GM03348 (cell line): Measurements from ENCODE around the gene TBCE.
"Not testable (repeated sequence)": the region's sequence is repeated elsewhere in the genome, so short reads cannot be mapped to it uniquely, and the experiment has no call there.

ENCODE experiments used
- DNase-seq: peaks from one replicate; pipeline ENCODE4 v3.0.0; 2012; ENCODE audit warnings: low spot score

Gene TBCE

GRCh38 chr1:235351898-235352297, 15.3 kb upstream of the TBCE start:
- no peak for DNase-seq

GRCh38 chr1:235357485-235358373, 9.5 kb upstream of the TBCE start:
- no peak for DNase-seq

- DNase-seq = no peak
Measured at GRCh38 chr1:235358899-235359298, 8.3 kb upstream of the TBCE start.

DNA sequence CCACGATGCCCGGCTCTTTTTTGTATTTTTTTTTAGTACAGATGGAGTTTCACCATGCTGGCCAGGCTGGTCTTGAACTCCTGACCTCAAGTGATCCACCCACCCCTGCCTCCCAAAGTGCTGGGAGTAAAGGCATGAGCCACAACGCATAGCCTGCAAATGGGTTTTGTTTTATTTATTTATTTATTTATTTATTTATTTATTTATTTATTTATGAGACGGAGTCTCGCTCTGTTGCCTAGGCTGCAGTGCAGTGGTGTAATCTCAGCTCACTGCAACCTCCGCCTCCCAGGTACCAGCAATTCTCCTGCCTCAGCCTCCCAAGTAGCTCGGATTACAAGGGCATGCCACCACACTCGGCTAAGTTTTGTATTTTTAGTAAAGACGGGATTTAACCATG, 3.0 kb upstream of the TBCE start:
- DNase-seq = not testable (repeated sequence)

DNA sequence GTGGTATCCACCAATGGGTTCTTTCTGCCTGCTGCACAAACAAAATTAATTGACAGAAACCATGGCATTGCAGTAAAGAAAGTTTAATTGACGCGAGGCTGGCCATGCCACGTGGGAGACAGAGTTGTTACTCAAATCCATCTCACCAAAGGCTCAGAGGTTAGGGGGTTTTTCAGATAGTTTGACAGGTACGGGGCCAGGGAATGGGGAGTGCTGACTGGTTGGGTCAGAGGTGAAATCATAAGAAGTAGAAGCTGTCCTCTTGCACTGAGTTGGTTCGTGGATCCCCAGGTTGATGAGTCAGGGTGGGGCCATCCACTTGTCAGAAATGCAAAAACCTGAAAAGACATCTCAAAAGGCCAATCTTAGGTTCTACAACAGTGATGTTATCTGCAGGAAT, 941 bp upstream of the TBCE start:
- DNase-seq = no peak

- no peak for DNase-seq
Measured at GRCh38 chr1:235368428-235368827, 1.2 kb downstream of the TBCE start.

- no peak for DNase-seq
Measured at GRCh38 chr1:235369802-235370201, 2.6 kb downstream of the TBCE start.

DNA sequence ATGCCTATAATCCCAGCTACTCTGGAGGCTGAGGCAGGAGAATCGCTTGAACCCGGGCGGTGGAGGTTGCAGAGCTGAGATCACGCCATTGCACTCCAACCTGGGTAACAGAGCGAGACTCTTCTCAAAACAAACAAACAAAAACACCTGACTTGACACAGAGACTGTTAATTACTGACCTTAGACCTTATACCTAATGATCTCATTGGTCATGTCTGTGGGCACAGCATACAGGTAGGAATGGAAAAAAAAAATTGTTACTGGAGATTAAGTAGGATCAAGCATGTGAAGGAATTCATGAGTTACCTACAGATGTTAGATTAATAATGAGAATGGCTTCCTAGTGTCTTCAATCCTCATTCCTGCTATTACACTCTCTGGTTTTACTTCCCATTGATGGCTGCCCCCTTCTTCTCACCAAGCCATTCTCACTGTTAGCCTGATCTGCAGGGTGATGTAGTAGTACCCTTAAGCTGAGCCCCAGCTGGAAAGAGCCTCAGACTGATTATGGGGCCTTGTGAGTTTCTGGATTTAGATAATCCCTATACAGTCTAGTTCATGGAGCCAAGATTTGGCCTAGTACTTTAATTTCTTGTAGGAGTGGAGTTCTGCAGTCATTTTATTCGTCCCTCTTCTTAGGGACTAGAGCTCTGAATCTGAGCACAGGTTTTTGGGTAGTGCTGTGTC, 8.8 kb downstream of the TBCE start:
- DNase-seq = no peak

GRCh38 chr1:235378134-235378735, 11.0 kb downstream of the TBCE start:
- DNase-seq = not testable (repeated sequence)

- DNase-seq = not testable (repeated sequence)
Measured at GRCh38 chr1:235381955-235382739, 14.9 kb downstream of the TBCE start.

GRCh38 chr1:235385633-235386032, 18.4 kb downstream of the TBCE start:
- DNase-seq = not testable (repeated sequence)

- no peak for DNase-seq
Measured at GRCh38 chr1:235391874-235392273, 24.6 kb downstream of the TBCE start.

GRCh38 chr1:235397733-235398132, 30.5 kb downstream of the TBCE start:
- DNase-seq = peak; percentile 91

DNA sequence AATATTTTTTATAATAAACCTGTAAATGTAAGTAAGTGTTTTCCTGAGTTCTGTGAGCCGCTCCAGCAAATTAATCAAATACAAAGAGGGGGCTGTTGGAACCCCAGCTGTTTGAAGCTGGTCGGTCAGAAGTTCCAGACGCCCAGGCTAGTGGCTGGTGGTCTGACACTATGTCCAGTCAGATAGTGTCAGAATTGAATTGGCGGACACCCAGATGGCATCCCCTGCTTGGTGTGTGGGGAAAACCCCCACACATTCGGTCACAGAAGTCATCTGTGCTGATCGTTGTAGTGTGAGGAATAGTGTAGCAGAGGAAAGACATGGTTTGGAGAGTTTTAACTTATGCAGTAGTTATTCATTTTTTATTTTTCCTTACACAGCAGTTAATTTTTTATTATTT, 32.4 kb downstream of the TBCE start:
- no peak for DNase-seq

GRCh38 chr1:235401251-235401650, 34.0 kb downstream of the TBCE start:
- DNase-seq = peak; percentile 28

- DNase-seq = no peak
Measured at GRCh38 chr1:235402457-235403200, 35.4 kb downstream of the TBCE start.

GRCh38 chr1:235403593-235403992, 36.4 kb downstream of the TBCE start:
- no peak for DNase-seq

DNA sequence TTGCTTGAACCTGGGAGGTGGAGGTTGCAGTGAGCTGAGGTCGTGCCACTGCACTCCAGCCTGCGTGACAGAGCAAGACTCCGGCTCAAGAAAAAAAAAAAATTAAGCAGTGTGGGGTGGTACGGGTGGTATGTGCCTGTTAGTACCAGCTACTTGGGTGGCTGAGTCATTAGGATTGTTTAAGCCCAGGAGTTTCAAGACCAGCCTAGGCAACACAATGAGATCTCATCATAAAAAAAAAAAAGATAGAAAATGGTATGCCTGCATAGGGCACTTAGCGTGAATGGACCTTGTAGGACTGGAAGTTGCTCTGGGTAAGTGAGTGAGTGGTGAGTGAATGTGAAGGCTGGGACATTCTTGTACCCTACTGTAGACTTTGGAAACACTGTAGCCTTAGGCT, 37.0 kb downstream of the TBCE start:
- DNase-seq = no peak

DNA sequence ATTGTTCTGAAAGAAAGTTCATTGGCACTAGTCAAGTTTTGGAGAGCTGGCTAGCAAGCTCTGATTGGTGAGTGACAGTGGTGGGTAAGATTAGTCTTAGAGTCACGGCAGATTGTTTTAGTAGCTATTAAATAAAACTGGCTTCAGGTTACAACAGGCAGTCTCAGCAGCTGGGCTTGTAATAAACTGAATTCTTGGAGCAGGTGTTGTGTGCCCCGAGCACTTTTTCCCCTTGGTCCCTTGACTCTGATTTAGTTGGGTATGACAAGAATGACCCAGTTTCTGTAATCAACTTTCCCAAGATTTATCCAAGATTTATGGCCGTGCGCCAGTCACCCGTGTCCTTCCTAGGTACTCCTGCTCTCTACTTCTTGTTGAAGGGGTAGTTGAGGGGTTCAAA, 40.2 kb downstream of the TBCE start:
- no peak for DNase-seq

- DNase-seq = no peak
Measured at GRCh38 chr1:235408503-235408960, 41.3 kb downstream of the TBCE start.
